Epidermal melanocyte (primary cell): ENCODE measurements around the gene PRPF4.

Experiments used
- DNase-seq: peaks from one replicate; pipeline ENCODE4 v3.0.0; 2011; ENCODE audit warnings: low spot score; ENCODE audit not compliant: insufficient read length

PRPF4 gene

DNA sequence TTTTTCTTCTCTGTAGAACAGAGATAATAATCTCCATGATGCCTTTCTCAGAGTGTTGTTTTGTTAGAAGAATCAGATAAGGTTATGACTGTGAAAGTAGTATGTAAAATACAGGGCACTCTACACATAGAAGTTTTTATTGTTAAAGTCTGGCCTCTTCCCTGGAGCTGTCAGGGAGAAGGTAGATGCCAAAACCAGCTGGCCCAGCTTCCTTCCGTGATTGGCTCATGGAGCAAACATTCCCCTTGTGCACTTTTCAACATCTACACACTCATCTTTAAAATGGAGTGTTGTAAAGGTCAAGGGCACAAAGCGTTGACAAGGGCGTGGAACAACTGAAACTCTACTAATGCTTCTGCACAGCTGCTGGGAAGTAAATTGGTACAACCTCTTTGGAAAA is 35.1 kb downstream of the PRPF4 start:
- no peak for DNase-seq

DNA sequence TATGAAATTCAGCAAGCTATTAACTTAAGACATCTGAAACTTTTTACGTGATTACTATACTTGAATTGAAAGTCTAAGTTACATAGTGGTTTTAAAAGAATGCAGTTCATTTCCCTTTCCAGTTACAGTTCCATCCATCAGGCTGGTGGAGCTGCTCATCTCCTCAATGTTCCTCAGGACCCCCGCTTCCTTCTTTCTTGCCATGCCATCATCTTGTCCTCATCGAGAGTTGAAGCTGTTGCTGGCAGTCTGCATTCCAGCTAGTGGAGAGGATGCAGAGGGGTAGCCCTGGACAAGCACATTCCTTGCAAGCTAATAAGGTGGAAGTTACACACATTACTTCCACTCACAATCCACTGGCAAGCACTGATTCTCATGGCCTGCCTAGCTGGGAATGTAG is 36.5 kb downstream of the PRPF4 start:
- no peak for DNase-seq

DNA sequence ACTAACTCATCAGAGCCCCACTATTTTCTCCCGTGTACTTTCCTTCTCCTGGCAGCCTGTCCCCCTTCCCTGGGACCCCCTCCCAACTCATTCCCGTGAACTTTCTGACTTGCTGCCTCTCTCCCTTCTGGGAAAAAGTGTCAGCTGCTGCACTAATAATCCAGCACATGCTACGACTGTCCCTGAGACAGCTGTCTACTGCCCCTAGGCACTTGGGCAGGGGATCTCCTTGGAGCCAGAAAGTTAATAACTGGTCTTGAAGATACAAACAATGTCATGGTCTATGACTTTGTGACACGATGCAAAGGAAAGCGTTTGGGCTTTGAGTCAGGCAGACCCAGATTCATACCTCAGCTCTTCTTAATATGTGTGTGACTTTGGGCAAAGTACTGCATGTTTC is 37.8 kb downstream of the PRPF4 start:
- no peak for DNase-seq

DNA sequence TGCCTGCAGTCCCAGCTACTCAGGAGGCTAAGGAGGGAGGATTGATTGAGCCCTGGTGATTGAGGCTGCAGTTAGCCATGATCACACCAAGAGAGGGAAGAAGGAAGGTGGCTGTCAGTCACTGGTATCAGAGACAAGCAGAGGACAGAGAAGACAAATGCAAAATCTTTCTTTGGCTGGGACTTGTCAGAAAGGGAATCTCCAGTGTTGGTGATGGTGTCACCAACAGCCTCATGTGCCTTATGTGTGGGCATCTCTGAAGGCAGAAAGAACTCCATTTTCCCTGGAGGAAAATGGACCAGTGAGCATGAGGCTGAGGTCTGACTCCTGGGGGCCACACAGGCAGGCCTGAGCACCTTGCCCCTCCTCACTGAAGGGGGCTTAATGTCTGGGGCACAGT is 39.8 kb downstream of the PRPF4 start:
- DNase-seq = no peak

DNA sequence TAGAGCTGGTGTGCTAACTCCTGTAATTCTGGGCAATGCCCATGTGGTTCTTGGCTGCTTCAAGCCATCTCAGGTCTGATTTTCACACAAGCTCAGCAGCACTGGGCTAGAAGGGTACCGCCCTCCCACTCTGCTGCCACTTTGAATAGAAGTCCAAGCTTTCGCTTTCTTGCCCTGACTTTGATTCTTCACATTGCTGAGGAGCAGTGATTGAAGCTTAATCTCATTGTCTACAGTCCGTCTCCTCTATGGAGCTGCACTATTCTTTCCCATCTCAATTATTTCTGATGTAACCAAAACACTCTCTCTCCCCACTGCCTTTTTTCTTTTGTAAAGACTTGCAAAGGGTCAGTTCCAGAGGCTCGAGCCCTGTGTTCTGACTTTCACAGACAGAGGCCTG is 40.6 kb downstream of the PRPF4 start:
- DNase-seq = no peak

DNA sequence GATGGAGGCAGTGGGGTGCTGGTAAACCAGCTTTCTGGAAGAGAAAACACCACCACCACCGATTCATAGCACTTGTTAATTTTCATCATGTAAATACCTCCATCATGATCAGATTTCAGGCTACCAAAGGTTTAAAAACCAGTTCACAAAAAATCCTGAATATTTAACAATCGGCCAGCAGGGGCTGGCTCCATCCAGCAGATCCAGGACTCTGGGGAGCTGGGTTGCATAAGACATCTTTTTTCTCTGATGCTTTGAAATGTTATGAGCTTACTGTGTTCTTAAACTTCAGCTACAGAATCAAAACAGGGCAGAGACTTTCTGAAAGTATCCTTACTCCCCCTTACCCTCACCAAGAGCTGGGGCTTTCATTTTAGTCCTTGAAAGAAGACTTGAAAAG is 42.3 kb downstream of the PRPF4 start:
- DNase-seq = no peak

DNA sequence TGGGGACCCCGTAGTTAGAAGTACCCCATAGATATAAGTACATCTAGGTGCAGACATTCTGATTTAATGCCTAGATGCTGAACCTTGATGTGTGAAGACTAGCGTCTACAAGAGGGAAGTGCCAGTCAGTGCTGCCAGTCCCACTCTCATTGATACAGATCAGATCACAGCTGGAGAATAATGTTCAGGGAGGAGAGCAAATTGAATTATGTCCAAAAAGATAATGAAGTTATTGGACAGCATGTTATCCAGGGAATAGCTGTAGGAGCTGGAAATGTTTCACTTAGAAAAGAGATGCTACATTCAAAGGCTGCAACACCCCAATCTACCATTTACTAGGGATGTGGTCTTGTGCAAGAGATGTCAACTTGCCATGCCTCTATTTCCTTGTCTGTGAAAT is 43.6 kb downstream of the PRPF4 start:
- no peak for DNase-seq

DNA sequence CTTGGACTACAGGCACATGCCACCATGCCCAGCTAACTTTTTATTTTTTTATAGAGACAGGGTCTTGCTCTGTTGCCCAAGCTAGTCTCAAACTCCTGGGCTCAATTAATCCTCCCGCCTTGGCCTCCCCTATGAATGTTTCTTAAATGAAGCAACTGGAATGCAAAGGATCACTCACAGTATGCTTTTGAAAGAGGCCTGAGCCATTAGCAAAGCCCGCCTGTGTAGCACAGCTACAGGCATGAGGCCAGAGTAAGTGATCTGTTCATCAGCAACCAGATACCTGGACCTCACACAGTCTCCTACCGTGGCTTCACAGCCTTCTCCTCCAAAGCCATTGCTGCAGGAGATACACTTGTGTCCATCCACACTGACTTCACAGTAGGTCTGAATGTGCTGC is 44.6 kb downstream of the PRPF4 start:
- no peak for DNase-seq

DNA sequence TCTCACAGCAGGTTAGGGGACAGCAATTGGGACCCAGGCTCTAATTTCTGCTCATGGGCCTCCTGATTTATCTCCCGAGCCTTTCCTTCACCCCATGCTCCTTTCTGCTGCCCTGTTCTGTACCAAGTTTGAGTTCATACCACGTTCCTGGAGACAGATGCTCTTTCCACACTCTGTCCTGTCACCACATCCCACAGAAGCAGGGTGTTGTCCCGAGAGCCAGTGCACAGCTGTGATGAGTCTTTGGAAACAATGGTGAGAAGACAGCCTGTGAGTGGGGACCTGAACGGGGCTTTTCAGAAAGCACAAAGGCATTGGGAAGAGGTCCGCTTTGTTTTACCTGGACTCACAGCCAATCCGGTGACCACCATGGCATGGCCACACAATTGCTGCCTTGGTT is 47.2 kb downstream of the PRPF4 start:
- DNase-seq = no peak

DNA sequence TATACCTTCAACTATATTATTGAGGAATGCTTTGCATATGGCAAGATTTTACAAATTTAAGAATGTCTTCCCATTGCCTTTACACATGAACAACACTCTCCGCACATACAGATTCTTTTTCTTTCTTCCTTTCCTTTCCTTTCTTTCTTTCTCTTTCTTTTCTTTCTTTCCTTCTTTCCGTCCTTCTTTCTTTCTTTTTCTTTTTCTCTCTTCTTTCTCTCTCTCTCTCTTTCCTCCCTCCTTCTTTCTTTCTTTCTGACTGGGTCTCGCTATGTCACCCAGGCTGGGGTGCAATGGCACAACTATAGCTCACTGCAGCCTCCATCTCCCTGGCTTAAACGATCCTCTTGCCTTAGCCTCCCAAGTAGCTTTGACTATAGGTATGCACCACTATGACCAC is 50.8 kb downstream of the PRPF4 start:
- DNase-seq = no peak

DNA sequence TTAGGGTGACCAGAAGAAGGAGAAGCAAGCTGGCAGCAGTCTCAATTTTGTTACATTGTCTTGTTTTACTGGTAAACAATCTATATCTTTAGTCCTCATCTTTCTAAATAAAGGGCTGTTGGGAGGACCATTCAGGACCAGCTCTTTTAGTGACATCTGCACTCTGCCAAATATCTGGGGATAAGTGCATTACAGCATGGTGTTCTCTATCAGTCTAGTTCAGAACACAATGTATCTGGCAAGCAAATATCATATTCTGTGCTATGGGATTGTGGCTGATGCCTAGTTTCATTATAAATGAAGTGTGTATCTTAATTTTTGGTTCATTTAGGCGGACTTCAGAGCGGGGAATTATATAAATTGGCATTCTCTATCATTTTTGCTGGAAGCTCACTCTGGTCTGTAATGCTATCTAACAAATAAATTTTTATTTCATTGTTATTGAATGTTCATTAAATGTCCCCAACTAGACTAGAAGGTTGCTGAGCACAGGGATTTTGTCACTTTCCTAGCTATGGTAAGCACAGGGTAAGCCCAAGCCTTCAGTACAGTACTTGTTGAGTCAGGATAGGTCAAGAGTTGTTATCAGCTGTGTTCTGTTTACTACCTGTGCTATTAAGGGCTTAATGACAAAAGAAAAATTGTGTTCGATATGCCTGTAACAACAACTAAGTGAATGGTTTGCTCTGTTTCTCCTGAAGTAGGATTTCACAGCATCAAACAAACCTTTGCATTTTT is 52.8 kb downstream of the PRPF4 start:
- DNase-seq = no peak

DNA sequence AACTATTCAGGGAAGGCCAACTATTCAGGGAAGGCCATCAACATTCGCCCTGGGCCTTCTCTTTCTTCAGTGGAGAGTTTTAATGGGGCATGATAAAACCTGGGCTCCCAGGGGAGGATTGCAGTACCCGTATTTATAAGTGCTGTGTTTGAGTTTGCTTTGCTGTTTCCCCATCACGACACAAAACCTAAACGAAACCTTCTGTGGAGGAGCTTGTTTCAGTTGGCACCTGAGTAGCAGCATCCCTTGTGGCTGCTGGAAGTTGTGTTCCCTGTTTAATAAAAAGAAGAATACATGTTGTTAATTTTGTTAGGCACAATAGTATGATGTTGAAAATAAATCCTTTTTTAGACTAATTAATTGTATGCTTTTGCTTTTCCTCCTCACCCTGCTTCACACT is 56.3 kb downstream of the PRPF4 start:
- no peak for DNase-seq

DNA sequence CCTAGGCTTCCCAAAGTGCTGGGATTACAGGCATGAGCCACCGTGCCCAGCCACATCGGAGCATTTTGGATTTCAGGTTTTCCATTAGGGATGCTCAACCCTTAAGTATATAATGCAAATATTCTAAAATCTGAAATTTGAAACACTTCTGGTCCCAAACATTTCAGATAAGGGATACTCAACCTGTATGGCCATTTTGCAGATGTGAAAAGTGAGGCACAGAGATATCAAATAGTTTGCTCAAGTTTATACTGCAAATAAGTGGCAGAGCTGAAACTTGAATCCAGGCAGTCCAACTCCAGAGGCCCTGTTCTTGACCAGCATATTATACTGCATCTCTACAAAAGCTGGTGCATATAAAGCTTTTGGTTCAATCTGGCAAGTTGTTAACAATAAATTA is 62.3 kb downstream of the PRPF4 start:
- no peak for DNase-seq

DNA sequence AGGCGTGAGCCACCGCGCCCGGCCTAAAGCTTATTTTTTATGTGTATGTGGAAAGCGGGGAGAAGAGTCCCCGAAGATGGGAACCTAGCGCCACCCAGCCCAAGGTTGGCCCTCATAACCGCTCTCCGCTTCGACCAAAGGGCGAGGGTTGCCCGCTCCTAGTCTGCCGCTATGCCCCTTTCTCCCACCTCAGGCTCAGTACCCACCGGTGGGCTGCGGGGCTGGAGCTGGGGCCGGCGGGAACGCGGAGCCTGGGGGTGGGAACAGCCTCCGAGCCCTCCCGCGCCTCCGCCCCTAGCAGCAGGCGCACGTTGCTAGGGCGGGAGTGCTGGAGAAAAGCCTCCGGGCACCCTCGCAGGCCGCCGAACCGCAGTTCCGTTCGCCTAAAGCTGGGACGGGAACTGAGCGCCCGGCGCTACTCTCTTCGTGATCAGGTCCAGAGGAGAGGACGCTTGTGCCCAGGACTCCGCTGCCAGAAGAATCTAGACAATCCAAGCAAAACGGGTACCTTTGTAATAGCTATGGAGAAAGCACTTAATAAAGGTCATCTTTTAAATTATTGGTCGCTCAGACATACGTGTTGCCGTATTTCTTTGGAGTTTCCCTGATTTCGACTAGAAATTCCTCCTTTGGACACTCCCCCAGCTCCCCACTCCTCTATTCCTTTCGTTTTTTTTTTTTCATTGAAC is 64.7 kb downstream of the PRPF4 start, which contains the start of gene WDR31:
Gene WDR31 (minus strand): TSS at position 265 of the 689 bp plus-strand sequence. CDS start 8,253 bp downstream, outside the sequence.
- DNase-seq = peak; percentile 87

DNA sequence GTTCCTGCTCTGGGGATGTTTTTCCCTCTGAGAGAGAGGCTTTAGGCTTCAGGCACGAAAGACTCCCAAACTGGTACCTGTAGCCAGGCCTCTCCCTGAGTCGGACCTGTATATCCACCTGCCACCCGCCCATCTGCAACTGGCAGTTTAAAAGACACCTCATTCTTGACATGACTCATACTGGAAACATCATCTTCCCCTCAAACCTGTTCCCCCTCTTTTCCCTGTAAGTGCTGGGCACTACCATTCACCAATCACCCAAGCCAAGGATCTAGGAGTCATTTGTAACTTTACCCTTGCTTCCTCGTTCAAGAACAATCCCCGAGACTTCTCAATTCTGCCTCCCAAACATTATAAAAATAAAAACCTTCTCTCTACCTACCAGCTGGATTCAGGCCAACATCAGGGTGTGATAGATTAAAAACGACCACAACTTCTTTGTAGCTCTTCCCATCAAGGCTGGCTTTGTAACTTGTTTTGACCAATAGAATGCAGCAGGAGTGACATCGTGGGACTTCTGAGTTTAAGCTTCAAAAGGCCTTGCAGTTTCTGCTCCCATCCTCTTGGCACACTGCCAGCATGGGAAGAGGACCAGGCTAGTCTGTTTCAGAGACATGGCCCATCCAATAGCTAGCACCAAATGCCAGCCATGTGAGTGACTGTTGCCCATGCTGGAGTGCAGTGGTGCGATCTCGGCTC is 66.4 kb downstream of the PRPF4 start:
- no peak for DNase-seq
